Stimulated activated CD4-positive, alpha-beta T cell treated with anti-CD3 and anti-CD28 coated beads, Interleukin-2, amount 100 ng/mL, for 48 hours (primary cell): Measurements from ENCODE around the gene SLC44A3.

Source experiments
- DNase-seq, 2 donors: peaks; one replicate each; pipeline ENCODE4 v3.0.0-alpha.2; 2020

Gene SLC44A3

DNA sequence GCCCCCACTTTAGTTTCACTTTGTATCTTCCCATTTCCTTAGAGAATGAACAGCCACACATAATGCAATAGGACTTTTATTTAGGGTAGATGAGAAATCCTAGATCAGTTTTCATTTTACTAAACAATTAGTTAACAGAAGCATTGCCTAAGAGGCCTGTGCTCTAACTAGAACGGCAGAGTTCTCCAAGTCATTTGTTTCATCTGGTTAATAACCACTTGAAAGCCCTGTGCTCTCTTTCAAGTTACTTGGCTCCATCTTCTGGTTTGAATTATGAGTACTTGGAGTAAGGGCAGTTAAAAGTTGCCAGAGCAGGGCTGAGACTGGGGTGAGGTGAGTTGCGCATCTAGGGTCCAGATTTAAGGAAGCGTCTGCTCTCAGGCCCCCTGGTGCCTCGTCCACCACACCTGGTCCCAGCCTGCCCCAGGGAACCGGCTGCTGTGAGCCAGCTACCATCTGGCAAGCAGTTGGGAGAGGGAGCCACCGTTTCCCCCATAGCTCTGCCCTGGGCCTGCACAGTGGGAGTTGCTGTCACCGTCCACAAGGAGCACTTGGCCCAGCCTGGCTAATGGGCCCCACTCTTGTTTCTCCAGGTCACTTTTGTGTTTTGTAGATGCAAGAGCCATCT, 18.1 kb upstream of the SLC44A3 start:
- no peak for DNase-seq

DNA sequence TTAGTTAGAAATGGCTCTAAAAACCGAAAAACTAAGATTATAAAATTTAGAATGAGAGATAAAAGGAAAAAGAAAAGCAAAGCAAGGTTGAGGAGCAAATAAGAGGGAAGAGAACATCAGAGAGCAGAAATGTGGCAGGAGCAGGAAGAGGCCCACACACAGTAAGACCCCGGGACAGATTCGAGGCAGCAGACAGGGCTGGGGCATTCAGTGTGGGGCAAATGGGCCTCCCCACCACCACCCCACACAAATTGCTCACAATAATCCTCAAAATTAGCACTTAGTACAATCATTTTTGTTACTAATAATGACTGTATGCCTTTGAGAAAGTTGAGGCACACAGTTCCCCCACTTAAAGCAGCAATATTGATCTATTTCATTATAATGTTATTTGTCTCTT, 17.1 kb upstream of the SLC44A3 start:
- no peak for DNase-seq

DNA sequence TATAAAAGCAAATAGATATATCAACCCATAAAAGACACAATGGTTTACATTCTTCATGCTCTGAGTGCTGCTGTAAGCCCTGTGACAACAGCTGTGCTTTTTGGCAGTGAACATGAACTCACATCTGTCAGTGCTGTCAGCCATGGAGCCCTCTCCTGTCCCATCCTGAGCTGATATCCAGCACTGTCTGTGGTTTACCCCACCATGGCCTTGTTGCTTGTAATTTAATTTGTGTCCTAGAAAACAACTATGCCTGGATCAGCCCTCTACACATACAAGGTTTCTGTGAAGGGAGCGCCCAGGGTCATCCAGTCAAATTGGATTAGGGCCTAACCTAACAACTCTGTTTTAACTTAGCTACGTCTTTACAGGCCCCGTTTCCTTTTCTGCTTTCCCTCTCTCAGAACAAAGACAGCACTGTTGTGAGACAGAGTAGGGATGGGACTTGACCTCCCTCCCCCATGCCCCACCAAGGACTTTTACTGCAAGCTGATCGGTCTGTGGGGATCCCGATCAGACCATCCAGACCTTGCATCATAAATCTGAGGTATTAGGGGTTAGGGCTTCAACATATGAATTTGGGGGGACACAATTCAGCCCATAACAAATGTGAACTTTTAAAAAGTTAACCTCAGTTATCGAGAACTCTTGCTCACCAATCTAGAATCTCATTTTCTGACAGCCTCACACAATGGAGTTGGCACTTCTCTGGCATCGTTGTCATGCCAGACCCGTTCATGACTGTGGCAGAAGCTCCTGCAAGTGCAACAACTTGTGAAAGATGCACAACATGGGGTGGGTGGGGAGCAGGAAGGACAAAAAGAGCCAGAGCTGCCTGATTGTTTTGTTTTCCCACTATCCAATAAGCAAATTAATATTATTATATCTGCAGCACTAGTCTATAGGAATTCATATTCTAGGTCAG, 16.4 kb upstream of the SLC44A3 start:
- DNase-seq = no peak

DNA sequence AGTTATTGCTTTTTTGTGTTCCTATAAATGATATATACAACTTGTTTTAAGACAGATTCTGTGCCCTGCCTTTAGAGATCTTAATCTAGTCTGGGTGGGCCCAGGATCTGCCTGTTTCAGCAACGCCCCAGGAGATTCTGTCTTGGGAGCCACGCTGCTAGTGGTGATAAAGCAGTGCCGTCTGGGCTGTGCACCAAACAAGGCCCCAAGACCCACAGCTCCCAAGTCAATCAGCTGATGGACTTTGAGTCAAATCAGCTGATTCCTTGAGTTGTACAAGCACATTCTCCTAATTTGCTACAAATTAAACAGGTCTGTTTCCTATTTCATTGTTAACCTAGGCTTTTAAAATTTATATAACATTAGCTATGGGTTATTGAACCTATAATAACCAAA, 15.7 kb upstream of the SLC44A3 start:
- no peak for DNase-seq

DNA sequence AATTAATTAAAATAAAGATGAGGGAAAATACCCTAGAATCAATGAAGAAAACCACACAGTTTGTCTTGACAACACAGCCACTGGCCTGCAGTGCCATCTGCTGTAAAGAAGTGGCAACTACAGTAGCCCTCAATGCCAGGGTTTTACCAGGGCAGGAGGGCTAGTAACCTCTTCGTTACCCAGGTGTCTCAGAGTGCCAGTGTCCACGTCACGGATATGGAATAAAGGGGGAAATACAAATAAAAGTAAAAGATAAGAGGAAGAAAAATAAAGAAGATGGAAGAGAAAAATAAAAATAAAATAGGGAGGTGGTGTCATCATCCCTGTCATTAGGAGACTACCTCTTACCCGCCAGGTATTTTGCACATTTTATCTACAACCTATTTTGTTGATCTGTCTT, 14.2 kb upstream of the SLC44A3 start:
- DNase-seq = peak; percentile 43 to 44

DNA sequence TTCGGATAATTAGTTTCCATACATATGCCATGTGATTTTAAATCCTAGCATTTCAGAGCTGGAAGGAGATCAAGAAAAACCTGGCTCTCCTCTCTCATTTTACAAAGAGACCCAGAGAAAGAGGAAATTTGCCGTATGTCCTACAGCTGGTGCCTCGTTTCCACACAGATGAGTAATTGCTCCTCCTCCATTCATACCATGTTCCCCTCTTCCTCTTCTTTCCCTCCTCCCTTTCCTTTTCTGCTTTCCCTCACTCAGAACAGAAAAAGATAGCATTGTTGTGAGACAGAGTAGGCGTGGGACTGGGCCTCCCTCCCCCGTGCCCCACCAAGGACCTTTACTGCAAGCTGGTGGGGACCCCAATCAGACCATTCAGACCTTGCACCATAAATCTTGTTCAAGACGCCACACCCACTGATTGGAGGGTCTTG, 13.7 kb upstream of the SLC44A3 start:
- no peak for DNase-seq

DNA sequence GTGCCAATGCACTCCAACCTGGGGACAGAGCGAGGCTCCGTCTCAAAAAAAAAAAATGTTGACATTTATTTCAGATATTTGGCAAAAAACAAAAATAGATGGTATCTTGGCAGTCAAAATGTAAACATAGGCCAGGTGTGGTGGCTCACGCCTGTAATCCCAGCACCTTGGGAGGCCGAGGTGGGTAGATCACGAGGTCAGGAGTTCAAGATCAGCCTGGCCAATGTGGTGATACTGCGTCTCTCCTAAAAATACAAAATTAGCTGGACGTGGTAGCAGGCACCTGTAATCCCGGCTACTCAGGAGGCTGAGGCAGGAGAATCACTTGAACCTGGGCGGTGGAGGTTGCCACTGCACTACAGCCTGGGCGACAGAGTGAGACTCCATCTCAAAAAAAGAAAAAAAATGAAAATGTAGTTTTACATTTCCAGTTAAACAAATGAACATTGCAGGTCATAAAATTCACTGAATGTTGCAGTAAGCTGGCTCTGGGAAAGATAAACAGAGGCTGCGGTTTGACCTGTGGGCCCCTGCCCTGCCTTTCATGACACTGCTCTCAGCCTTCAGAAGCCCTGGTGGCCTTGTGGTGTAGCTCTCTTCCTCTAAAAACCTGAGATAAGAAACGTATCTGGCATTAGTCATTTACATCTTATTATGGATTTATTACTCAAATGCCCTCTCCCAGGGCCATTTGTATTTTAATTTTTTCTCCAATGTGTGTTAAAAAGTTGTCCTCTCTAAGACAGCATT, 12.2 kb upstream of the SLC44A3 start:
- DNase-seq = no peak

DNA sequence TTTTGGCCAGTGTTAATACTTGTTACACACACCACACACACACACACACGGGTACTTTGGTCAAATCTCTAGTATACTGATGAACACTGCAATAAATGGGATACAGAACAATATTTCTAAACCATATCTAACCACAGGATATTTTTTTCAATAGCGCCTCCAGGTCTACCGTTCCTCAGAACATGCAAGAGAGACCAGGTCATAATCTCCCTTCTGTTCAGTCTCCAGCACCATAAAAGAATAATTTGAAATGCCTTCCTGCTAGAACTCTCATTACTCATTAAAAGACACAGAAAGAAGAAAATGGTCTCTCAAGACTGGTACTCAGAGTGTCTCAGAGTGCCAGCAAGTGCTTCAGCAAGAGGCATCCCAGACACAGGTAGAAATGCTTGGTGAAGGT, 11.5 kb upstream of the SLC44A3 start:
- no peak for DNase-seq

DNA sequence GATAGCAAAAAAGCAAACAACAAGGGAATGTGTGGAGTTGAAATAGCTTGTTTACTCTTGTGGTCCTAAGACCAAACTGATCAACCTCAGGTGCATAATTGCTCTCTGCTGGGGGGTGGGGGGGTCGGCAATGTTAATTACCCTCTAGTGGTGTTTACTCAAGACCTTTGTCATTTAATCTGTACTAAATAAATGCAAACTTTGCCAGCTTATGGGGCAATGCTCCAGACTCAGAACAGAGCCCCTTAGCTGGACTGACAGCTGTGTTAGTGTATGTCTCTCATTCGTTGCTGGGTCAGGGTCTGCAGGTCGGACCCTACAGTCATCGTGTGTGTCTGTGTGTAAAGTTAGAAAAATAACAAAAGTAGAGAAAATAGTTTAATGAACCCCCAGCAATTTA, 7.2 kb upstream of the SLC44A3 start:
- DNase-seq = no peak

DNA sequence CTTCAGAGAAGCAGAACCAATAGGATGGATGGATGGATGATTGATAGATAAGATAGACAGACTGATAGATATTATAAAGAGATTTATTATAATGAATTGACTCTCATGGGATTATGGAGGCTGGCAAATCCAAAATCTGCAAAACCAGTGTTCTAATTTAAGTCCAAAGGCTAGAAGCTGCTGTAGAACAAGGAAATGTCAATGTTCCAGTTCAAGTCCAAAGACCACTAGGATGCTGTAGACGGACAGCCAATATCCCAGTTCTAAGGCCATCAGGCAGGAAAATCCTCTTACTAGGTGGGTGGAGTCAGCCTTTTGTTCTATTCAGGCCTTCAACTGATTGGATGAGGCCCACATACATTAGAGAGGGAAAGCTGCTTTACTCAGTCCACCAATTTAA, 4.1 kb upstream of the SLC44A3 start:
- DNase-seq = no peak

DNA sequence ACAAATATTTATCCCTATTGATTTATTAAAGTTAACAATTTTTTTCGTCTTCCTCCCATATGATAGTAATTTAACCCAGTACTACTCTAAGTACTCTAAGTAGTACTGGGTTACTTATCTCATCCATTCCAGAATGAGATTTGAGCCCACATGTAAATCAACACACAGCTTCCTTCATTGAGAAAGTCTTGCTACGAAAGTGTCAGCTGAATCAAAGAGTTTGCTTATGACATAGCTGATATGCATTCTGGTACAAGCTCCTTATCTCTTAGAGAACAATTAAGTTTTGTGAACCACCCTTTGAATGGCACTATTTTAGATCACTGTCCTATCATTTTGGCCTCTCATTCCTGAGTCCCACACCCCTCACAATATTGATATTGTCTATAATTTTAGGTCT, 2.4 kb upstream of the SLC44A3 start:
- DNase-seq = no peak

DNA sequence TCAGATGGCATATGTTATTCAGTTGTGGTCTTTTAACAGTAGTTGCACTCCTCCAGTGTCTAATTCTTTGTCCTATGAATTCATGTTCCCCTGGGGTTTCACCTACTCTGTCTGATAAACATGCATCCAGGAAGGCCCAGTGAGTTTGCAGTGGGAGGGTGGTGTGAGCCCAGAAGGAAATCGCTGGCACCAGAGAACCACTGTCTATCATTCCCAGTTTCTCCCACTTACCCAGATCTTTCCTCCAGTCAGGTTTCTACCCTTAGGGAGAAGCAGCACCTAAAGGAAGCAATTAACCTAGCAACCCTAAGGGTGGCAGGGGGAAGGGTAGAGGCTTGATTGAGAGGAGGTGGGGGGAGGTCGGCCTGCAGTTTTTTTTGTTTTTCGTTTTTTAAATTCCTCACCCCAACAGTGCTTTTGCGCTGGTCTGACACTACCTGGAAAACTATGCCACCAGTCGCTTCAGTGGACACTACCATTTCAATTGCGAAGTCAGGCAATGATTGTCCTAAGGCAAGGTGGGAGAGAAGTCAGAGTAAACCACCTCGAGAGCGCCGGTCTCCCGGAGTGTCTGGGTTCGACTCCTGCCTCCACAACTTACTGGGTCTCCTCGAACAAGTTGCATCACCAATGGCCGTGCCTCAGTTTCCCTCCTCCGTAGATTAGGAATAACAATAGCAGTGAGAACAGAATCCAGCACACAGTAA, 766 bp upstream of the SLC44A3 start:
- DNase-seq = no peak

DNA sequence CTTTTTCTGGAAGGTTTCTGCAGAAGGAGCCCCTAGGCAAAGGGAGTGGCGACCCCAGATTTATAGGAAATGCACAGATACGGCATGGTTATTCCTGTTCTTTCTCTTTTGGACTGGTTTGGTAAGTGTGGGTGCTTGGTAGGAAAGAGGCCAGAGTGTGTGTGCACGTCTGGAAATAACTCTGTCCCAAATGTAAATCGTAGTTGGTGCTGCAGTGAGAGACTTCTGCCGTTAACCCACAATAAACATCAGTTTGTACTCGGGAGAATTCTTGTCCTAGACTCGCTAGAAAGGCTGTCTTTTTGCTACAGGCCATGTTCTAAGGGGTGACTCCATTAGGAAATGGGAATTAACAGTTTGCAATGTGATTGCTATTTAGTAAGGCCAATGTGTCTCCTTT, 779 bp downstream of the SLC44A3 start:
- DNase-seq = no peak

DNA sequence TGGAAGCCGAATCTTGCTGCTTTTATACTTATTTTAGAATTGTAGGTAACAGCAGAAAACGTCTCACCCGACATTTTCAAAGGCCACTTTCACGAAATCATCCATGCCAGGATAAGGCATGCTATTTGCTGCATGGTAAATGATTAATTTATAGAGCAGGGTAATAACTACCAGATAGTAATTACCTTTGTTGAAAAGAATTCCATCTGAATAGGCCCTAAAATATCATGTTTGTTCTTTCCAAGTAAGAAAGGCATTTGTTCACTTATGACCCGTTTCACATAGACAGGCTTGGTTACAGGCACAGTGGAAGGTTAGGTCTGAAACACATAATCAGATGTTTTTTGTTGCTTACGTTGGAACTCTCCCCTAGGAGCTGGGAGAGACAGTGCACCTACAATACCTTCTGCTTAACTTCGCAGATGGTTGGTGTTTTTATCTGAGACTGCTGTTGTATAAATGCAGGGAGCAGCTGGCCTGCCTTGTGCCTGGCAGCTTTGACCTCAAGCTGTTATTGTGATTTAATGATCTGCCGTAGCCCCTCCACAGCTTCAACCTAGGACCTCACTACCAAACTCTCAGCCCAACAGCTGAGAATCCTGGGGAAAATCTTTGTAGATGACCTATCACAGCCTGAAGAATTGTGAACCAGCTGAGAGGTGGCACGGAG, 1.6 kb downstream of the SLC44A3 start:
- DNase-seq = no peak

DNA sequence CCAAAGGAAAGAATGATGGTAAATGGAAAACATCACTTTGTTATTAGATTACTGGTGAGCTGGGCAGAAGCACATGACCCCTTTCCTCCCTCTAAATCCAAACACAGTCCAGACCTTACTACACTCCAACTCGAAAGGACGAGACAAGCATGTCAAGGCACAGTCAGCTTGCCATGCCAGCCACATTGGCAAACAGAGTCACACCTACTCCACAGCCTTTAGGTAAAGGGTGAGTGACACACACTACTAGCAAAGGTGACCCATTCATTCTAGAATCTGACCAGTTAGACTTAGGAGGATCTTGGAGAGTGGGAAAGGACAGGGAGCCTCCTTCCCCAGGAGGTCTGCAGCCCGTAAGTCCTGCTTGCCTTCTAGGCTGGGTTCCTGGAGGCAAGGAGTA, 3.0 kb downstream of the SLC44A3 start:
- no peak for DNase-seq

DNA sequence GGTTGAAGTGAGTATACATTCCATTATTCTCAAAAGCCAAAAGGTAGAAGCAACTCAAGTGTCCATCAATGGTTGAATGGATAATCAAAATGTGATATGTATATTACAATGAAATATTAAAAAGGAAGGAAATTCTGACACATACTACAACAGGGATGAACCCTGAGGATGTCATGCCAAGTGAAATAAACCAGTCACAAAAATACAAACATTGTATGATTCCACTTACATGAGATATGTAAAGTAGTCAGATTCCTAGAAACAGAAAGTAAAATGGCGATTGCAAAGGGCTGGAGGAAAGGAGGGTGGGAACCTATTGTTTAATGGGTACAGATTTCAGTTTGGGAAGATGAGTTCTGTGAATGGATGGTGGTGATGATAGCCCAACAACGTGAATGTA, 5.8 kb downstream of the SLC44A3 start:
- no peak for DNase-seq

DNA sequence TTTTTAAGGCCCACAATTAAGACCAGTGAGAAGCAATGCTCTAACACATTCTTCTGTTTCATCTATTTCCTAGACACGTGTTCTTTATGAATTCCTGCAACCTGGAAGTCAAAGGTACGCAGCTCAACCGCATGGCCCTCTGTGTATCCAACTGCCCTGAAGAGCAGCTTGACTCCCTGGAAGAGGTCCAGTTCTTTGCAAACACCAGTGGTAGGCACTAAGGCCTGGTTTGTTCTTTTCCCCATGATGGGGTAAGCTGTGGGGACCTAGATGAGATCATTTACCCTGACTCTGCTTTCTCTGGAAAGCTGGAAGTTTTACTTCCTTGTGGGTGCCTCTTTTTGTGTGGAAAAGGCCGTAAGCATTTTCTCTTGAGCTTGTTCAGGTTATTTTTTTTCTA, 7.3 kb downstream of the SLC44A3 start:
- no peak for DNase-seq

DNA sequence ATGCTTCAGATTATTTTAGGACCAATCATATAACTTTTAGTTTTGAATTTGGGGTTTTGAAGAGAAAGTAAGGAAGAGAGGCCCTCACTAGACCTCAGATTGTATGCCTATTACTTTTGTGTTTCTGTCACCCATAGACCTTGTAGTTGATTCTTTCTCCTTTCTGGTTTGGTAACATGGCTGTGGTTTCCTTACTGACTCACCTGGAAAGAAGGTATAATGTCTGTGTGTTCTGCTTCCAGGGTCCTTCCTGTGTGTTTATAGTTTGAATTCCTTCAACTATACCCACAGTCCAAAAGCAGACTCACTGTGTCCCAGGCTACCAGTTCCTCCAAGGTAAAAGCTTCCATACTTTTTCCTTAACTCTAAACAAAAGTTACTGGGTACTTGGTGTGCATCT, 8.1 kb downstream of the SLC44A3 start:
- DNase-seq = no peak

DNA sequence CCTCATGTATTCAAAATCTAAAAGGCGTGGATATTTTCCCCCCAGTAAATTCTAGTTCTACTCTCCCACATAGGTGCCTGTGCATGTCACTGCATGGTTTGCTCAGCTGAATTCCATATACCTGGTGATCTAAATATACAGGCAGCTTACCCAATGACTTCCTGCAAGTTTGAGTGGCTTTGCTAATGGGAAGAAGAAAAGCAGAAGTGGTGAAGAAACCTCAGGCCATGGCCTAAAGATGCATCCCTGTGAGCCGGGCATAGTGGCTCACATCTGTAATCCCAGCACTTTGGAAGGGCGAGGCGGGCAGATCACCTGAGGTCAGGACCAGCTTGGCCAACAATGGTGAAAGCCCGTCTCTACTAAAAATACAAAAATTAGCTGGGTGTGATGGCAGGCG, 11.5 kb downstream of the SLC44A3 start:
- no peak for DNase-seq

DNA sequence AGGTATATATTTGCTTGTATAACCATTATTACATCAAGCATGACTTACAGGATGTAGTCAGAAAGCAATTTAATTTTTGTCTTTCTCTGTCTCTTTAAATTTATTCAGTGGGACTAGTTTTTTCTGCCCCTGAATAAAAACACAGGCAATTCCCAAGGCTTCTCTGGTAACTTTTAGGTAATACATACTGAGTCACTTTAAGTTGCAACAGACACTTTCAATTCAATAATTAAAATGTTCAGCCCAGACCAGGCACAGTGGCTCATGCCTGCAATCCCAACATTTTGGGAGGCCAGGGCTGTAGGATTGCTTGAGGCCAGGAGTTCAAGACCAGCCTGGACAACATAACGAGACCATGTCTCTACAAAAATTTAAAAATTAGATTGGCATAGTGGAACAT, 12.3 kb downstream of the SLC44A3 start:
- no peak for DNase-seq

DNA sequence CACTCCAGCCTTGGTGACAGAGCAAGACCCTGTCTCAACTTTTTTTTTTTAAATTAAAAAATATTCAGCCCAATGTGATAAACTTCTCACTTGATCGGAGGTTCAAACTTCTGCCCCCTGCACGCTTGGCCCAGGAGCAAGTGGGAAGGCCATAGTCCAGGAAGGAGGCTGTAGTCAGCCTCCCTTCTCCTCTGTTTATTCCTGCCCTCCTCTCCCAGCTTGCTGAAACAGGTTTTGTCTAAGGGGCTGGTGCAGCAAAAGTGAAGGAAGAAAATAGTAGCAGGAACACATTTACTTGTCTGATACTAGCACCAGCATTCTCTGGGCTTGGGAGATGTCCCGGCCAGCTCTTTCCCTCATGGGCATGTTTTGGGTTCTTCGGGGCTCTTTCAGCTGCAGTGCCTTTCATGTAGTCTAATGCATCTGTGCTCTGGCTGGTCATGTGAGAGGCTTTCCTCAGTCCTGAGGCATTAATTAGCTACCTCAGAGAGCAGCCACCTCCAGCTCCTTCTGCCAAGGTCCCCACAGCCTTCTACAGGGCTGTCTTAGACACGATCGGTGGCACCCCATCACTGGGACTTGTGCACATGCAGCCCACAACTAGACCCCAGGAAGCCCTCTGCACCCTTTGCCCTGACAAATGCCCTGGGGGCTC, 12.9 kb downstream of the SLC44A3 start:
- DNase-seq = no peak

DNA sequence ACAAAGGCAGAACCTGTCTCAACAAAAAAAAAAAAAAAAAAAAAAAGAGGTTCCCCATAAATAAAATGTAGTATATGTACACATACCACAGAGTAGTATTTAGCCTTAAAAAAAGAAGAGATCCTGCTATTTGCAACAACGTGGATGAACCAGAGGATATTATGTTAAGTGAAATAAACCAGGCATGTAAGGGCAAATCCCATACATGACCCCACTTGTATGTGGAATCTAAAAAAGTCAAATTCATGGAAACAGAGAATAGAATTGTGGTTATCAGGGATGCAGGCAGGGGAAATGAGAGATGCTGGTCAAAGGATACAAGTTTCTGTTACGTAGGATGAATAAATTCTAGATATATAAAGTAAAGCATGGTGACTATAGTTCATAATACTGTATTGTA, 16.7 kb downstream of the SLC44A3 start:
- no peak for DNase-seq
